GM13976 (cell line): ENCODE data around the gene GRIN2A.

Source experiments
- DNase-seq: peaks from one replicate; pipeline ENCODE4 v3.0.0; 2012; ENCODE audit warnings: low spot score
- in situ Hi-C: fragments of 300-500 bp; cut with MboI; formaldehyde crosslinking; loops from one replicate; pipeline ENCODE4 v1.12.0; 2022; ENCODE audit warnings: low sequenced_read_pairs, mixed read lengths, inconsistent platforms; ENCODE audit not compliant: unreplicated experiment
- TF ChIP-seq, protein P1 (sequence below): IDR thresholded peaks from 2 replicates; pipeline ENCODE4 v1.5.1; 2012; ENCODE audit warnings: borderline replicate concordance, mild to moderate bottlenecking; ENCODE audit not compliant: insufficient read depth; ENCODE audit errors: extremely low read depth, missing control alignments, control extremely low read depth

GRIN2A gene

DNA sequence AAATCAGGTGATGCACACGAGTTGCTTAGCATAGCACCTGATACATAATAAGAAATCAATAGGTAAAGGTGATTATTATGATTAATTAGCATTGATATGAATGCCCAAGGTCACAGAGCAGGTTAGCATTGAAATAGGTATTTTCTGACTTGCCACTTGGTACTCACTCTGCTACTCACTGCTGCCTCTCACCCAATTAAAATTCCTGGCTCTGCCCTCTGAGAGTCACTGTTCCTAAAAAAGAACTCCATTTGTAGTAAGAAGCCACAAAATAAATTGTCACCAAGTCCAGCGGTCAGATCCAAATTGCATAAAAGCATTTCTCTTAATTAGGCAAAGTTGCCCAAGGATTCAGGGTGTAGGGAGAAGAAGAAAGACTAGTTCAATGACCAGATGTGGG is 8.9 kb upstream of the GRIN2A start:
- TF ChIP-seq, protein P1, sequence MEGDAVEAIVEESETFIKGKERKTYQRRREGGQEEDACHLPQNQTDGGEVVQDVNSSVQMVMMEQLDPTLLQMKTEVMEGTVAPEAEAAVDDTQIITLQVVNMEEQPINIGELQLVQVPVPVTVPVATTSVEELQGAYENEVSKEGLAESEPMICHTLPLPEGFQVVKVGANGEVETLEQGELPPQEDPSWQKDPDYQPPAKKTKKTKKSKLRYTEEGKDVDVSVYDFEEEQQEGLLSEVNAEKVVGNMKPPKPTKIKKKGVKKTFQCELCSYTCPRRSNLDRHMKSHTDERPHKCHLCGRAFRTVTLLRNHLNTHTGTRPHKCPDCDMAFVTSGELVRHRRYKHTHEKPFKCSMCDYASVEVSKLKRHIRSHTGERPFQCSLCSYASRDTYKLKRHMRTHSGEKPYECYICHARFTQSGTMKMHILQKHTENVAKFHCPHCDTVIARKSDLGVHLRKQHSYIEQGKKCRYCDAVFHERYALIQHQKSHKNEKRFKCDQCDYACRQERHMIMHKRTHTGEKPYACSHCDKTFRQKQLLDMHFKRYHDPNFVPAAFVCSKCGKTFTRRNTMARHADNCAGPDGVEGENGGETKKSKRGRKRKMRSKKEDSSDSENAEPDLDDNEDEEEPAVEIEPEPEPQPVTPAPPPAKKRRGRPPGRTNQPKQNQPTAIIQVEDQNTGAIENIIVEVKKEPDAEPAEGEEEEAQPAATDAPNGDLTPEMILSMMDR, result no peak
- in situ Hi-C loops, result loop anchor here (25.0 kb wide), 1 partner anchor 929 kb away; no protein-coding TSS in a partner anchor
- DNase-seq, result no peak

GRCh38 chr16:10189861-10190390 is 7.7 kb upstream of the GRIN2A start:
- no peak for DNase-seq
- TF ChIP-seq, protein P1, result no peak
- in situ Hi-C loops, result loop anchor here (25.0 kb wide), 1 partner anchor 928 kb away; no protein-coding TSS in a partner anchor

- no peak for DNase-seq
- TF ChIP-seq, protein P1, result no peak
- in situ Hi-C loops, result loop anchor here (25.0 kb wide), 1 partner anchor 926 kb away; no protein-coding TSS in a partner anchor
These were observed 6.0 kb upstream of the GRIN2A start for GRCh38 chr16:10188236-10188635.

DNA sequence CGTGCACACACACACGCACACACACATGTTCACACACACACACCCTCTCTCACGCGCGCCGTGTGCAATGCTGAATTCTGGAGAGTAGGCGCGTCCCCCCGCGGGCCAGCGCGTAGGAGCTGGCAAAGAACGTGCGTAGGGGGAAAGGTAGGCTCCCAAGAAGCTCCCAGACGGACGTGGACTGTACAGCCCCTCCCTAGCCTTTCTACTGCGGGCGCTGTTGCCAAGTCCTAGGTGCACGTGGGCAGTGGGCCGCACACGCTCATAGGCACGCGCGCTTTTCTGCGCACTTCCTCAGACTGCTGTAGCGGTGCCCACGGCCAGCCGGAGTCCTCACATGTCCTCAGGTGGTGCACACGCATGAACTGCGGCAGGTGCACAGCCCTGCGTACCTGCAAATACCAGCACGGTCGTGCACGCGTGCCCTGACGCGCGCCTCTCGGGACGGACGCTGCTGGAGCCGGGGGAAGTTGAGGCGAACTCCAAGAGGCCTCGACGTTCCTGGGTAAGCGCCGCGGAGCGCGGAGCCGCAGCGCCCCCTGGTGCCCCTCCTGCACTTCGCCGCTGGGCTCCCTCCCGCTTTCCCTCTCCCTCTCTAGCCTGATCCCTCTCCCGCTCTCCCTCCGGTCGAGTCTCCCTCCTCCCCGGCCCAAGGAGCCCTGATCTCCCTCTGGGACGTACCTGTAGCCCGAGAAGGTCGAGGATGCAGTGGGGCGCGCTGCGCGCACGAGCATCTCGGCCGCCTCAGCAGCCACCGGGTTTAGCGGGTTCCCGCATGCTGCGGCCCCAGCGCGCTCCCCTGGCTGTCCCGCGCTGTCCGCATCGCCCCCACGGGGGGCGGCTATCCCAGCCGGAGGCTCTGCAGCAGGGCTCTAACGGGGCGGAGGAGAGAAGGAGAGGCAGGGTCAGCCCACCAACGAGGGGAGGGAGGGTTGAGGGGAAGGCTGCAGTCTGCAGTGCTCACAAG is 749 bp downstream of the GRIN2A start:
- peak; percentile 85 for DNase-seq
- TF ChIP-seq, protein P1, result peak; percentile 84

DNA sequence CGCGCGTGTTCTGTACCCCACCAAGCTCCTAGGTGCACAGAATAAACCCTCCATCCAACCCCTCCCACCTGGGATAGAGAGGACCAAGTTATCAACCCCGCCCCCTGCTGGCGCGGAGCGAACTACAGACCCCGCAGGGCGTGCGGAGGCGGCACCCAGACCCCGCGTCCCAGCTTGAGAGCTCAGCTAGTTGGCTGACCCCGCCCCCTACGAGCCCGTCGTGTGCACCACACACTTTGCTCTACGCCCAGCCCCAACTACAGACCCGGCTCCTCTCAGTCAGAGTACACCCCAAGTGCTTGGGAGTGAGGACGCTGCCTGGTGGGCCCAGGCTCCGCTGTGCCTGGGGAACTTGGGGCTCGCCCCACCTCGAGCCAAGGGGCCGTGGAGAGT is 1.5 kb downstream of the GRIN2A start:
- in situ Hi-C loops, result loop anchor here (25.0 kb wide), 1 partner anchor 918 kb away; no protein-coding TSS in a partner anchor
- TF ChIP-seq, protein P1, result peak; percentile 13
- peak; percentile 71 for DNase-seq

More for the DNA sequence above, 749 bp downstream of the GRIN2A start:
- in situ Hi-C loops, result loop anchor here (25.0 kb wide), 1 partner anchor 919 kb away; no protein-coding TSS in a partner anchor

DNA sequence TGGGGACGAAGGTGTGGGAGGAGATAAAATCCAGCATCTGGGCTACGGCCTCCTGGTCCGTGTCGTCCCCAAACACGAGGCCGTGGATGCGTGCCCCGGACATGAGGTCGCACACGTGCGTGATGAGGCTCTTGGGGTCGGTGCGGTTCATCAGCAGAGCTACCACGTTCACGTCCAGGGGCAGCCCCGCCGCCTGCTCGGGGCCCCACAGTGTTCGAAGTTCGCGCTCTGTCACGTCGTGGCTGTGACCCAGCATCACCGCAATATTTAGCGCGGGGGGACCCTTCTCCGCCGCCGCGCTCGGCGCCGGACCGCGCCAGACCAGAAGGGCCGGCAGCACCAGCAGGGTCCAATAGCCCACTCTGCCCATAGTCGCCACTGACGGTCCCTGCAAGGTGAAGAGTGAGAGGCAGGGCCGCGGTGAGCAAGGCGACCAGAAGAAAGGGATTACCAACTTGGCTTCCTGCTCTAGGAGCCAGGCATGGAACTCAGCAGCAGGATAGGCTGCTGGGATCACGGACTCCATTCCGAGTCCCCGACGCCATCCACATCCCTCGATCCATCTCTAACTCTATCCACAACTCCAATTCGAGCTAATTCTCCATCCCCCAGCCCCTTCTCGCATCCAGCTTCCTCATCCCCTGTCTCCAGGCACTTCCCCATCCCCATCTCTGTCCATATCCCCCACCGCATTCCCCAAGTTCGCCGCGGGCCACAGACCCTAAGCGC is 2.0 kb downstream of the GRIN2A start:
- TF ChIP-seq, protein P1, result no peak
- in situ Hi-C loops, result loop anchor here (25.0 kb wide), 1 partner anchor 918 kb away; no protein-coding TSS in a partner anchor
- peak; percentile 35 for DNase-seq
